IMR-90 (cell line): ENCODE data around the gene CACNG6. TPM values are rescaled to one million over a fixed set of nuclear protein-coding genes. Genes with fewer than 3 reads are reported as not detected.

Experiments used
- ATAC-seq: fragments of 200-7000 bp; cut with Tn5 transposase; 2 replicates; pipeline ENCODE4 v1.9.1; 2020; ENCODE audit warnings: low read depth, mild to moderate bottlenecking, moderate library complexity
- BruUV-seq: library from RNA; stranded (reverse); fragments of 400-500 nt; replicated peaks from 2 replicates; lab custom pipeline; 2021; lab: Mats Ljungman, UMichigan
- CTCF ChIA-PET: fragments of 300-600 bp; formaldehyde crosslinking; extraction: SDS; loops from one replicate; lab custom pipeline; 2021; ENCODE audit warnings: antibody characterized with exemption; lab: Yijun Ruan, JAX
- POLR2A ChIA-PET: fragments of 300-600 bp; sonication (Branson Sonifier 250); formaldehyde crosslinking; loops from one replicate; lab custom pipeline; 2022; ENCODE audit warnings: antibody characterized with exemption; ENCODE audit not compliant: unreplicated experiment; lab: Charles Lee
- DNase-seq: peaks from one replicate; pipeline ENCODE4 v3.0.0; 2013
- H2AFZ ChIP-seq: replicated peaks from 2 replicates; pipeline ENCODE3; 2013; ENCODE audit warnings: low read length, mild to moderate bottlenecking; ENCODE audit not compliant: poor library complexity
- H2AK5ac ChIP-seq: 2 replicates; pipeline ENCODE4 v1.6.1; 2013; ENCODE audit warnings: low read depth, low read length, inconsistent platforms
- H2AK9ac ChIP-seq: replicated peaks from 2 replicates; pipeline ENCODE3; 2013; ENCODE audit warnings: mild to moderate bottlenecking, low read depth, low read length, moderate library complexity; ENCODE audit not compliant: poor library complexity
- H2BK120ac ChIP-seq: 2 replicates; pipeline ENCODE4 v1.6.1; 2013; ENCODE audit warnings: low read depth, low read length, inconsistent platforms
- H2BK15ac ChIP-seq: 3 replicates; pipeline ENCODE4 v1.6.1; 2013; ENCODE audit warnings: low read depth, low read length, inconsistent platforms
- H2BK20ac ChIP-seq: 2 replicates; pipeline ENCODE4 v1.6.1; 2013; ENCODE audit warnings: low read depth, mild to moderate bottlenecking, inconsistent platforms, low read length, moderate library complexity
- H2BK5ac ChIP-seq: 2 replicates; pipeline ENCODE4 v1.6.1; 2013; ENCODE audit warnings: mild to moderate bottlenecking, low read depth, low read length, inconsistent platforms; ENCODE audit not compliant: poor library complexity, severe bottlenecking
- H3K14ac ChIP-seq: replicated peaks from 2 replicates; pipeline ENCODE4 v1.6.1; 2013; ENCODE audit warnings: low read depth, low read length, inconsistent platforms
- H3K18ac ChIP-seq: 2 replicates; pipeline ENCODE4 v1.6.1; 2013; ENCODE audit warnings: low read depth, low read length, control low read depth
- H3K23ac ChIP-seq: 2 replicates; pipeline ENCODE4 v1.6.1; 2013; ENCODE audit warnings: low read depth, low read length, inconsistent platforms
- H3K27ac ChIP-seq: 2 replicates; pipeline ENCODE4 v1.5.1; 2013; ENCODE audit warnings: mild to moderate bottlenecking, control low read depth, low read length; ENCODE audit not compliant: insufficient read depth
- H3K27me3 ChIP-seq: 2 replicates; pipeline ENCODE4 v1.6.1; 2013; ENCODE audit warnings: low read length; ENCODE audit not compliant: control insufficient read depth, insufficient read depth
- H3K36me3 ChIP-seq: 2 replicates; pipeline ENCODE4 v1.6.1; 2013; ENCODE audit warnings: low read length, mixed read lengths; ENCODE audit not compliant: control insufficient read depth, insufficient read depth
- H3K4ac ChIP-seq: 2 replicates; pipeline ENCODE4 v1.6.1; 2013; ENCODE audit warnings: low read depth, low read length, inconsistent platforms
- H3K4me1 ChIP-seq: 2 replicates; pipeline ENCODE4 v1.6.1; 2013; ENCODE audit warnings: low read length, mixed read lengths; ENCODE audit not compliant: control insufficient read depth, insufficient read depth
- H3K4me2 ChIP-seq: 2 replicates; pipeline ENCODE4 v1.6.1; 2013; ENCODE audit warnings: low read depth, mild to moderate bottlenecking, control low read depth, low read length, moderate library complexity
- H3K4me3 ChIP-seq: 2 replicates; pipeline ENCODE4 v1.5.1; 2013; ENCODE audit warnings: low read depth, mild to moderate bottlenecking, control low read depth, low read length, moderate library complexity; ENCODE audit not compliant: insufficient read depth
- H3K56ac ChIP-seq: 2 replicates; pipeline ENCODE4 v1.6.1; 2013; ENCODE audit warnings: low read length, inconsistent platforms; ENCODE audit not compliant: insufficient read depth; ENCODE audit errors: extremely low read depth
- H3K79me1 ChIP-seq, 2 experiments: 2 replicates each; pipeline ENCODE4 v1.6.1; 2013; ENCODE audit warnings: low read length in 2 of 2, inconsistent platforms in 1 of 2, low read depth in 1 of 2
- H3K9ac ChIP-seq: 2 replicates; pipeline ENCODE4 v1.6.1; 2013; ENCODE audit warnings: low read depth, low read length, control low read depth
- H3K9me1 ChIP-seq: 2 replicates; pipeline ENCODE4 v1.6.1; 2013; ENCODE audit warnings: low read length, inconsistent platforms; ENCODE audit not compliant: insufficient read depth
- H3K9me3 ChIP-seq: 2 replicates; pipeline ENCODE4 v1.6.1; 2013; ENCODE audit warnings: low read length; ENCODE audit not compliant: control insufficient read depth, insufficient read depth
- H4K20me1 ChIP-seq: 2 replicates; pipeline ENCODE4 v1.6.1; 2013; ENCODE audit warnings: low read length, inconsistent platforms; ENCODE audit not compliant: insufficient read depth
- H4K5ac ChIP-seq: 2 replicates; pipeline ENCODE4 v1.6.1; 2013; ENCODE audit warnings: mild to moderate bottlenecking, low read depth, low read length, control low read depth
- H4K8ac ChIP-seq, 2 experiments: 2 replicates each; pipeline ENCODE4 v1.6.1; 2013; ENCODE audit warnings: low read depth in 2 of 2, low read length in 2 of 2, control low read depth in 1 of 2, inconsistent platforms in 1 of 2
- H4K91ac ChIP-seq: 2 replicates; pipeline ENCODE4 v1.6.1; 2013; ENCODE audit warnings: low read depth, low read length, inconsistent platforms; ENCODE audit not compliant: insufficient read depth
- CEBPB ChIP-seq: IDR thresholded peaks from 2 replicates; pipeline ENCODE4 v1.6.1; 2012; ENCODE audit warnings: low read depth, low read length, improper control_type of control experiment
- MXI1 ChIP-seq: IDR thresholded peaks from 2 replicates; pipeline ENCODE4 v1.6.1; 2012; ENCODE audit warnings: low read depth, mild to moderate bottlenecking, low read length, moderate library complexity, borderline replicate concordance
- NFE2L2 ChIP-seq: fragments of 150-350 bp; IDR thresholded peaks from 2 replicates; pipeline ENCODE4 v1.6.1; 2016; ENCODE audit warnings: low read depth, mild to moderate bottlenecking, low read length
- WGBS, 2 experiments: methylation state at CpG; one replicate each; pipeline versions ENCODE4 v1.1.5 to v1.1.7; 2013; ENCODE audit warnings: missing lambda C conversion rate in 2 of 2; ENCODE audit not compliant: insufficient read length in 1 of 2; ENCODE audit errors: extremely low coverage in 2 of 2; 5-methylcytosine and 5-hydroxymethylcytosine counted together
- dilution Hi-C: fragments of 300-500 bp; cut with HindIII; formaldehyde crosslinking; loops from one replicate; pipeline ENCODE4 v1.14.3; 2018; ENCODE audit warnings: low sequenced_read_pairs; ENCODE audit not compliant: unreplicated experiment
- in situ Hi-C: fragments of 300-500 bp; cut with MboI; formaldehyde crosslinking; loops from 3 replicates; pipeline ENCODE4 v1.14.3; 2019; ENCODE audit warnings: low sequenced_read_pairs, inconsistent platforms, mixed read lengths
- intact Hi-C: fragments of 100-400 bp; cut with micrococcal nuclease; formaldehyde crosslinking; loops from 2 replicates; pipeline ENCODE4 v1.10.0; 2022
- polyA plus RNA-seq, 3 experiments: library from polyadenylated mRNA; depleted of rRNA; stranded (reverse); fragments of >200 nt; gene quantifications; 2 replicates each; pipeline ENCODE4 v1.2.3, GENCODE V29; 2012; ENCODE audit warnings: low replicate concordance in 1 of 3
- total RNA-seq: library from RNA; depleted of rRNA; stranded (reverse); fragments of >200 nt; gene quantifications from 2 replicates; pipeline ENCODE4 v1.2.3, GENCODE V29; 2012

Gene CACNG6
- total and polyA plus RNA-seq, 2 of the 4 experiments (the other 2 are of a cell fraction): not detected

DNA sequence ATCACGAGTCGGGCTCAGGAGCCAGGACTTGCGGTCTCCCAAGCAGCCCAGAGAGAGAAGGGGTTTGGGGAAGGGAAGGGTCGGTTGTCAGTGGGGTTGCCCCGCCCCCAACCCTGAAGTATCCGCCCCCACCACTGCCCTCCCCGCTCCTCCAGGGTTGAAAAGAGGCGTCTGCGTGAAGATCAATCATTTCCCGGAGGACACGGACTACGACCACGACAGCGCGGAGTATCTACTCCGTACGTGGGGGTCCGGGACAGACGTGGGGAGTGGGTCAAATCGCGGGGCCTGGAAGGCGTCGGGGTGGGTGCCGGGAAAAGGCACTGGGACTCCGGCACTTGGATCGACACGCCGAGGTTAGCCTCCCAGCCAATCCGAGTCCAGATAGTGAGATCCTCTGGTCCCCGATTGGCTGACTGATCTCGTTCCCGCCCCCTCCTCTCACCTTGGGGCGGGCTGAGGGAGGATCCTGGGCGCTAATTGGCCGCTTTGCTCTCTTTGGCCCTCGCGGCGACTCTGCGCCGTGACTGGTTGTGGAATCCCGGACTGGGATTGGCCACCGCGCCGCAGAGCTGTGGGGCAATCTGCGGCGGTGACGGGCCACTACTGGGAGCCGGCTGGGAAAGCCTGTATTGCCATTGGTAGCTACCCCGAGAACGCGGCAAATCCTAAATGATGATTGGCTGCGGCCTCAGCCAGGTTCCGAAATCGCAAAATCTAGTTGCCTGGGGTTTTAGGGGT, 13.3 kb upstream of the CACNG6 start:
- Histone ChIP-seq H3K27ac (no peak overlapping the region), H2AFZ (peak overlapping the region; percentile 88), H2BK5ac (no peak overlapping the region), H3K79me1 (no peaks in the 10 kb centered on the region), H3K56ac (no peak overlapping the region), H2BK120ac (no peak overlapping the region), H4K8ac (peak overlapping the region; percentile 44 to 47; a peak in 2 of 4 replicates), H2AK5ac (no peak overlapping the region), H4K5ac (no peak overlapping the region), H4K20me1 (no peaks in the 10 kb centered on the region), H3K4me1 (no peaks in the 10 kb centered on the region), H2BK15ac (no peak overlapping the region), H3K9me3 (no peaks in the 10 kb centered on the region), H4K91ac (no peak overlapping the region), H3K4me3 (peak overlapping the region; percentile 55), H3K23ac (no peak overlapping the region), H3K18ac (no peak overlapping the region), H3K27me3 (peaks cover 7% of the 10 kb centered on the region; the same call in 1 of the 2 replicates), H3K14ac (no peak overlapping the region), H3K36me3 (no peaks in the 10 kb centered on the region), H3K4me2 (peak overlapping the region; percentile 92), H3K4ac (no peak overlapping the region), H2AK9ac (peak overlapping the region; percentile 76), H3K9me1 (no peaks in the 10 kb centered on the region), H2BK20ac (no peak overlapping the region), H3K9ac (no peak overlapping the region)
- CTCF ChIA-PET: no interaction called here
- intact Hi-C loops: no loop called here
- POLR2A ChIA-PET: no interaction called here
- dilution Hi-C loops: no loop called here
- 3% methylated on average over 10 of the region's 54 CpGs; no CpG with 5 or more reads in 1 of the 2 experiments for WGBS, 2 experiments
- peak; percentile 84 for DNase-seq
- in situ Hi-C loops: no loop called here
- peak; percentile 71 for ATAC-seq
- BruUV-seq: no TSS peak
- TF ChIP-seq NFE2L2: no peak
- TF ChIP-seq CEBPB: peak; percentile 64
- no peak for TF ChIP-seq MXI1
